Esophagus muscularis mucosa (tissue), 4 donors: ENCODE results near the gene C16orf74.

Experiments used
- EP300 ChIP-seq: sonication (generic); formaldehyde crosslinking; IDR thresholded peaks from one replicate; pipeline ENCODE4 v1.6.1; 2017; ENCODE audit warnings: antibody characterized with exemption
- POLR2A ChIP-seq: fragments of 450-650 bp; IDR thresholded peaks from one replicate; pipeline ENCODE4 v1.6.1; 2017; ENCODE audit warnings: antibody characterized with exemption, moderate library complexity, mild to moderate bottlenecking, low read depth
- POLR2AphosphoS5 ChIP-seq, 2 donors: sonication (generic); formaldehyde crosslinking; IDR thresholded peaks; one replicate each; pipeline ENCODE4 v1.6.1; 2017; ENCODE audit warnings: antibody characterized with exemption in 2 of 2
- TF ChIP-seq, protein P1 (sequence below), 3 experiments: fragments of 200-600 bp in 2 of 3; fragments of 450-650 bp in 1 of 3; sonication (generic) in 2 of 3; IDR thresholded peaks; one replicate each; pipeline ENCODE4 v1.5.1; 2017 to 2019; ENCODE audit warnings: antibody characterized with exemption in 3 of 3, mild to moderate bottlenecking in 2 of 3, moderate library complexity in 1 of 3

DNA sequence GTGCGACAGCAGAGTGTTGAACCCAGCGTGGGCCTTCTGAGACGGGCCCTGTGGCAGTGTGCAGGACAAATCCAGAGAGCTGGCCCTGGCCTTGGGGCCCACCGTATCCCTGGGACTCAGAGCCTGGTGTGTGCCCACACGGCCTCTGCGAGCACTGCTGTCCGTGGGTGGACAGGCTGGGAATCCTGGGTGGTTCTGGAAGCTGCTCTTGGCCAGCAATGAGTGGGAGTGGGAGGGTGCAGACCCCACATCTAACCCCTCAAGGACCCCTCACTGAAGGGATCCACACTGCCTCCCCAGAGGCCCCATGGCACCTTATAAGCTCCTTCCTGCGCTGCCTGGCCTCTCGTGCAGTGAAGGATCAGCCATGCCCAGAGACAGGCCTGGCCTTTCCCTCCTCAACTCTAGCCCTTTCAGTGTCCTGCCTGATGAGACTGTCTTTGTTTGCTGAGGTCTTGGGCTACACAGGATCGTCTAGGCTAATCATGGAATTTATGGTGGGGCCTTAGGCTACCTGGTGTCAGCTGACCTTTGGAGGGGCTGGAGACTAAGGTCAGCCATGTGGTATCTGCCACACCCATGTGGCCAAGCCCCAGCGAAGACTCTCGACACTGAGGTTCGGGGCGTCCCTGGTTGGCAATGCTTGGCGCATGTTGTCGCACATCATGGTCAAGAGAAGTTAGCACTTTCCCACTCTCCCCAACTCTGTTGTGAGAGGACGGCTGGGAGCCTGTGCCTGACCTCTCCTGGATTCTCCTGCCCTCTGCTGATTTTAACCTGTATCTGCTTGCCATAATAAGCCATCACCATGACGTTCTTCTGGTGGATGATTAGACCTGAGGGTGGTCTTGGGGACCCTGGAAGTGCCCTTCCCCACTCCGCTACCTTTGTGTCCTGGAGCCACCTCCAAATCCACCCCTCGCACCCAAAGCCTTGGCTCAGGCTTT is 45.7 kb downstream of the C16orf74 start:
- TF ChIP-seq POLR2A (no peak), POLR2AphosphoS5 (IDR thresholded peaks at IDR 0.05) (no peak), EP300 (no peak)
- TF ChIP-seq, protein P1, sequence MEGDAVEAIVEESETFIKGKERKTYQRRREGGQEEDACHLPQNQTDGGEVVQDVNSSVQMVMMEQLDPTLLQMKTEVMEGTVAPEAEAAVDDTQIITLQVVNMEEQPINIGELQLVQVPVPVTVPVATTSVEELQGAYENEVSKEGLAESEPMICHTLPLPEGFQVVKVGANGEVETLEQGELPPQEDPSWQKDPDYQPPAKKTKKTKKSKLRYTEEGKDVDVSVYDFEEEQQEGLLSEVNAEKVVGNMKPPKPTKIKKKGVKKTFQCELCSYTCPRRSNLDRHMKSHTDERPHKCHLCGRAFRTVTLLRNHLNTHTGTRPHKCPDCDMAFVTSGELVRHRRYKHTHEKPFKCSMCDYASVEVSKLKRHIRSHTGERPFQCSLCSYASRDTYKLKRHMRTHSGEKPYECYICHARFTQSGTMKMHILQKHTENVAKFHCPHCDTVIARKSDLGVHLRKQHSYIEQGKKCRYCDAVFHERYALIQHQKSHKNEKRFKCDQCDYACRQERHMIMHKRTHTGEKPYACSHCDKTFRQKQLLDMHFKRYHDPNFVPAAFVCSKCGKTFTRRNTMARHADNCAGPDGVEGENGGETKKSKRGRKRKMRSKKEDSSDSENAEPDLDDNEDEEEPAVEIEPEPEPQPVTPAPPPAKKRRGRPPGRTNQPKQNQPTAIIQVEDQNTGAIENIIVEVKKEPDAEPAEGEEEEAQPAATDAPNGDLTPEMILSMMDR (IDR thresholded peaks at IDR 0.05) = no peak
